Measurements from ENCODE around the gene GPAM.

DNA sequence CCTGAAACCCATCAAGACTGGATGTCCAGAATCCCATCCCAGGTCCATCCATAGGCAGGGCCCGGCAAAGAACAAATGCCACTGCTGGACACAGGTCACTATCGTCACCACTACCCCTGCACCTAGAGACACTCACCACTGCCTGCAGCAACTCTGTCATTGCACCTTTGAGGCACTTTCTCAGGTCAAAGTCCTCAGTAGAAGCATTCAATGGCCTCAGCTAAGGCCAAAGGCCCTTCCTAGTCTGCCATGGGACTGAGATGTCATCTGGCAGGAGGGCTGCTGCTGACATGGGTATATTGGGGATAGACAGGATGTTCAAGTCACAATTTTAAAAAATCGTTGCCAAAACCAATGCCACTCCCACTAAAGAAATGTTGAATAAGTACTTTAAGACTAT is 58.7 kb downstream of the GPAM start:
- TF ChIP-seq EZH2 (IDR thresholded peaks at IDR 0.05; ENCODE audit: borderline replicate concordance, low read depth, low read length, severe bottlenecking): no peak
- TF ChIP-seq, protein P1, sequence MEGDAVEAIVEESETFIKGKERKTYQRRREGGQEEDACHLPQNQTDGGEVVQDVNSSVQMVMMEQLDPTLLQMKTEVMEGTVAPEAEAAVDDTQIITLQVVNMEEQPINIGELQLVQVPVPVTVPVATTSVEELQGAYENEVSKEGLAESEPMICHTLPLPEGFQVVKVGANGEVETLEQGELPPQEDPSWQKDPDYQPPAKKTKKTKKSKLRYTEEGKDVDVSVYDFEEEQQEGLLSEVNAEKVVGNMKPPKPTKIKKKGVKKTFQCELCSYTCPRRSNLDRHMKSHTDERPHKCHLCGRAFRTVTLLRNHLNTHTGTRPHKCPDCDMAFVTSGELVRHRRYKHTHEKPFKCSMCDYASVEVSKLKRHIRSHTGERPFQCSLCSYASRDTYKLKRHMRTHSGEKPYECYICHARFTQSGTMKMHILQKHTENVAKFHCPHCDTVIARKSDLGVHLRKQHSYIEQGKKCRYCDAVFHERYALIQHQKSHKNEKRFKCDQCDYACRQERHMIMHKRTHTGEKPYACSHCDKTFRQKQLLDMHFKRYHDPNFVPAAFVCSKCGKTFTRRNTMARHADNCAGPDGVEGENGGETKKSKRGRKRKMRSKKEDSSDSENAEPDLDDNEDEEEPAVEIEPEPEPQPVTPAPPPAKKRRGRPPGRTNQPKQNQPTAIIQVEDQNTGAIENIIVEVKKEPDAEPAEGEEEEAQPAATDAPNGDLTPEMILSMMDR (IDR thresholded peaks at IDR 0.05; ENCODE audit: borderline replicate concordance, extremely low read depth, low read length, poor library complexity, severe bottlenecking): no peak
